HepG2 (cell line): Measurements from ENCODE around the gene SLC15A3. TPM values are rescaled to one million over a fixed set of nuclear protein-coding genes. Genes with fewer than 3 reads are reported as not detected.

Experiments
- ATAC-seq: fragments of 200-7000 bp; cut with Tn5 transposase; 3 replicates; pipeline ENCODE4 v1.9.1; 2020; ENCODE audit warnings: mild to moderate bottlenecking, moderate library complexity
- BruUV-seq: library from RNA; stranded (reverse); fragments of 400-500 nt; replicated peaks from 2 replicates; lab custom pipeline; 2021; lab: Mats Ljungman, UMichigan
- CTCF ChIA-PET: fragments of 300-600 bp; formaldehyde crosslinking; extraction: SDS; loops from one replicate; lab custom pipeline; 2021; ENCODE audit warnings: low total read pairs, inconsistent platforms, low intra/inter-chr PET ratio; lab: Yijun Ruan, JAX
- POLR2A ChIA-PET: fragments of 350-600 bp; sonication (Branson Sonifier 250); formaldehyde crosslinking; loops from one replicate; lab custom pipeline; 2020; ENCODE audit warnings: antibody characterized with exemption, inconsistent platforms; lab: Yijun Ruan, JAX
- DNase-seq: peaks from one replicate; pipeline ENCODE4 v3.0.0-alpha.2; 2015; ENCODE audit warnings: low spot score
- FAIRE-seq: peaks from 3 replicates; lab custom pipeline; 2011; peaks lifted over from hg19 to GRCh38; lab: Jason Lieb, UNC
- H2AFZ ChIP-seq: one replicate; pipeline ENCODE4 v1.6.1; 2011; ENCODE audit warnings: low read length, inconsistent platforms
- H3K27ac ChIP-seq: fragments of 300-600 bp; 3 replicates; pipeline ENCODE4 v1.8.0; 2011; ENCODE audit warnings: mixed run types, mild to moderate bottlenecking, mixed read lengths, low read length, inconsistent platforms; ENCODE audit not compliant: insufficient read depth; ENCODE audit errors: extremely low read length
- H3K27me3 ChIP-seq, 2 experiments: fragments of 200-600 bp in 1 of 2; 2 replicates in 1 of 2; 3 replicates in 1 of 2; pipeline versions ENCODE4 v1.6.0 to v1.8.0; 2011; ENCODE audit warnings: low read length in 2 of 2, mild to moderate bottlenecking in 2 of 2, moderate library complexity in 2 of 2, inconsistent platforms in 1 of 2; ENCODE audit not compliant: insufficient read depth in 2 of 2, control insufficient read depth in 1 of 2
- H3K36me3 ChIP-seq, 2 experiments: fragments of 200-600 bp in 1 of 2; replicated peaks in 1 of 2; 2 replicates in 1 of 2; 3 replicates in 1 of 2; pipeline versions ENCODE4 v1.5.1 to v1.8.0; 2011; ENCODE audit warnings: low read length in 2 of 2, inconsistent platforms in 1 of 2; ENCODE audit not compliant: insufficient read depth in 2 of 2, control insufficient read depth in 1 of 2
- H3K4me1 ChIP-seq: 2 replicates; pipeline ENCODE4 v1.5.1; 2012; ENCODE audit warnings: low read length, inconsistent platforms; ENCODE audit not compliant: insufficient read depth
- H3K4me2 ChIP-seq: 2 replicates; pipeline ENCODE4 v1.6.0; 2011; ENCODE audit warnings: low read depth, low read length, inconsistent platforms
- H3K4me3 ChIP-seq, 3 experiments: fragments of 200-600 bp in 1 of 3; sonication (generic), shearing (Covaris generic) in 1 of 3; replicated peaks in 1 of 3; 2 replicates each; pipeline ENCODE4 v1.5.1; 2011 to 2016; ENCODE audit warnings: low read length in 3 of 3, inconsistent platforms in 2 of 3, low read depth in 2 of 3, mild to moderate bottlenecking in 2 of 3, control low read depth in 1 of 3, mixed read lengths in 1 of 3; ENCODE audit not compliant: insufficient read depth in 1 of 3
- H3K79me2 ChIP-seq: one replicate; pipeline ENCODE4 v1.6.1; 2011; ENCODE audit warnings: low read length, inconsistent platforms; ENCODE audit not compliant: insufficient read depth
- H3K9ac ChIP-seq: 2 replicates; pipeline ENCODE4 v1.6.0; 2011; ENCODE audit warnings: mild to moderate bottlenecking, low read depth, low read length, inconsistent platforms; ENCODE audit not compliant: insufficient read depth
- H3K9me3 ChIP-seq: 2 replicates; pipeline ENCODE4 v1.5.1; 2012; ENCODE audit warnings: mild to moderate bottlenecking, low read length
- H4K20me1 ChIP-seq: 2 replicates; pipeline ENCODE4 v1.6.0; 2011; ENCODE audit warnings: inconsistent platforms, mild to moderate bottlenecking, low read length, moderate library complexity; ENCODE audit not compliant: insufficient read depth
- CCAR2 ChIP-seq: fragments of 200-400 bp; formaldehyde crosslinking; optimal IDR thresholded peaks from 2 replicates; pipeline ENCODE3; 2018; ENCODE audit warnings: low read depth, mild to moderate bottlenecking, low read length, moderate library complexity
- IRX3 ChIP-seq: sonication (generic); formaldehyde crosslinking; IDR thresholded peaks from 2 replicates; pipeline ENCODE4 v1.8.1; 2023; ENCODE audit warnings: mild to moderate bottlenecking, low read depth, missing genetic modification reagents, borderline replicate concordance
- KMT2B ChIP-seq: IDR thresholded peaks from 2 replicates; pipeline ENCODE4 v1.6.1; 2016; ENCODE audit warnings: missing genetic modification reagents, missing compliant biosample characterization
- MYPOP ChIP-seq: sonication (generic); formaldehyde crosslinking; IDR thresholded peaks from 2 replicates; pipeline ENCODE4 v1.8.1; 2023; ENCODE audit warnings: mild to moderate bottlenecking, moderate library complexity, missing genetic modification reagents
- NAIF1 ChIP-seq: sonication (generic); formaldehyde crosslinking; IDR thresholded peaks from 2 replicates; pipeline ENCODE4 v1.5.0; 2020; ENCODE audit warnings: mild to moderate bottlenecking, missing genetic modification reagents, borderline replicate concordance
- NFIB ChIP-seq: sonication (generic); formaldehyde crosslinking; IDR thresholded peaks from 2 replicates; pipeline ENCODE4 v1.9.0; 2021; ENCODE audit warnings: missing genetic modification reagents, mild to moderate bottlenecking, borderline replicate concordance
- NPAS2 ChIP-seq: sonication (generic); formaldehyde crosslinking; IDR thresholded peaks from 2 replicates; pipeline ENCODE4 v1.8.0; 2022; ENCODE audit warnings: mild to moderate bottlenecking, missing genetic modification reagents, borderline replicate concordance
- RBFOX2 ChIP-seq: fragments of 200-400 bp; formaldehyde crosslinking; IDR thresholded peaks from 2 replicates; pipeline ENCODE4 v1.6.1; 2017; ENCODE audit warnings: low read depth, mild to moderate bottlenecking, low read length
- SSRP1 ChIP-seq: IDR thresholded peaks from 2 replicates; pipeline ENCODE4 v1.6.1; 2016; ENCODE audit warnings: control low read depth
- UBTF ChIP-seq: sonication (generic); formaldehyde crosslinking; IDR thresholded peaks from 2 replicates; pipeline ENCODE4 v1.4.0; 2020; ENCODE audit warnings: mild to moderate bottlenecking, missing genetic modification reagents
- ZBTB14 ChIP-seq: sonication (generic); formaldehyde crosslinking; IDR thresholded peaks from 2 replicates; pipeline ENCODE4 v1.4.0; 2020; ENCODE audit warnings: missing genetic modification reagents
- ZFP62 ChIP-seq: sonication (generic); formaldehyde crosslinking; IDR thresholded peaks from 2 replicates; pipeline ENCODE4 v1.4.0; 2020; ENCODE audit warnings: missing genetic modification reagents
- ZNF235 ChIP-seq: sonication (generic); formaldehyde crosslinking; IDR thresholded peaks from 2 replicates; pipeline ENCODE4 v1.8.1; 2023; ENCODE audit warnings: mild to moderate bottlenecking, missing genetic modification reagents, borderline replicate concordance
- ZNF260 ChIP-seq: sonication (generic); formaldehyde crosslinking; IDR thresholded peaks from 2 replicates; pipeline ENCODE4 v1.4.0; 2020; ENCODE audit warnings: missing genetic modification reagents, low read depth, mild to moderate bottlenecking, borderline replicate concordance
- ZNF383 ChIP-seq: sonication (generic); formaldehyde crosslinking; IDR thresholded peaks from 2 replicates; pipeline ENCODE4 v1.4.0; 2020; ENCODE audit warnings: missing genetic modification reagents, mild to moderate bottlenecking, borderline replicate concordance
- ZNF589 ChIP-seq: sonication (generic); formaldehyde crosslinking; conservative IDR thresholded peaks from 2 replicates; pipeline ENCODE4 v1.8.0; 2022; ENCODE audit warnings: mild to moderate bottlenecking, moderate library complexity, missing genetic modification reagents
- ZNF704 ChIP-seq: sonication (generic); formaldehyde crosslinking; IDR thresholded peaks from 2 replicates; pipeline ENCODE4 v1.8.1; 2023; ENCODE audit warnings: mild to moderate bottlenecking, inconsistent platforms, moderate library complexity, missing genetic modification reagents, borderline replicate concordance
- ZSCAN29 ChIP-seq: sonication (generic); formaldehyde crosslinking; conservative IDR thresholded peaks from 2 replicates; pipeline ENCODE4 v1.4.0; 2020; ENCODE audit warnings: mild to moderate bottlenecking, missing genetic modification reagents
- WGBS: methylation state at CpG from one replicate; pipeline ENCODE4 v1.1.6; 2017; ENCODE audit warnings: low lambda C conversion rate; 5-methylcytosine and 5-hydroxymethylcytosine counted together
- in situ Hi-C: cut with HindIII; loops from 2 replicates; pipeline ENCODE4 v1.10.0; 2017; ENCODE audit warnings: low pct_unique_long_range_greater_than_20kb; ENCODE audit not compliant: extremely low pct_ligation_motif_present
- intact Hi-C: fragments of 100-400 bp; cut with micrococcal nuclease; formaldehyde crosslinking; loops from one replicate; pipeline ENCODE4 v1.10.0; 2022; ENCODE audit not compliant: unreplicated experiment
- polyA plus RNA-seq, 8 experiments: library from polyadenylated mRNA; depleted of rRNA in 3 of 8; stranded (reverse) in 7 of 8; unstranded in 1 of 8; fragments of >200 nt; fragmentation: Illumina TruSeq in 4 of 8; extraction: Trizol in 4 of 8; gene quantifications; 2 replicates each; pipeline versions ENCODE4 v1.2.1 to v1.2.3, GENCODE V29; 2011 to 2016; ENCODE audit warnings: low read depth in 4 of 8, missing spikeins in 1 of 8, mixed read lengths in 1 of 8; ENCODE audit not compliant: insufficient read depth in 1 of 8
- total RNA-seq, 5 experiments: library from RNA; depleted of rRNA; stranded (reverse); fragments of >200 nt; fragmentation: Illumina TruSeq; extraction: Trizol; gene quantifications; 2 replicates each; pipeline ENCODE4 v1.2.3, GENCODE V29; 2016; ENCODE audit warnings: low read depth in 1 of 5

The SLC15A3 gene
- total and polyA plus RNA-seq, 2 of the 13 experiments (the other 11 are each of a cell fraction or from before 2014, with no cell fraction given): 0.45 to 0.77 TPM

- FAIRE-seq: no peak
- intact Hi-C loops: no loop called here
- H2AFZ ChIP-seq: no peak within 1 kb of the TSS
- TF ChIP-seq ZNF704 (CRISPR knock-in tag) (no peak), IRX3 (CRISPR knock-in tag) (peak; percentile 81), ZSCAN29 (CRISPR knock-in tag) (0 out of 2 replicates have a peak, but pooled peaks have one; percentile 28), CCAR2 (no peak), KMT2B (CRISPR knock-in tag) (no peak), ZBTB14 (CRISPR knock-in tag) (no peak), NFIB (no peak), ZFP62 (CRISPR knock-in tag) (no peak), NPAS2 (no peak), ZNF383 (CRISPR knock-in tag) (no peak), RBFOX2 (peak; percentile 74), ZNF260 (no peak), UBTF (CRISPR knock-in tag) (no peak), MYPOP (CRISPR knock-in tag) (0 out of 2 replicates have a peak, but pooled peaks have one; percentile 46), ZNF235 (no peak), NAIF1 (CRISPR knock-in tag) (no peak), SSRP1 (CRISPR knock-in tag) (no peak), ZNF589 (CRISPR knock-in tag) (no peak)
Measured at GRCh38 chr11:60924110-60924905, 27.7 kb downstream of the SLC15A3 start, which contains the start of gene TMEM132A. TSS of gene TMEM132A (plus strand) at chr11:60924460. CDS start at chr11:60924634, 174 bp downstream.

More at GRCh38 chr11:60924110-60924905, 27.7 kb downstream of the SLC15A3 start, which contains the start of gene TMEM132A:
- Histone ChIP-seq H3K27me3 (no peaks in the 10 kb centered on the region; a peak in 1 of 5 replicates), H3K4me1 (peaks cover 24% of the 10 kb centered on the region), H3K4me3 (peak within 1 kb of the TSS; percentile 57 to 75 (median 73)), H3K9ac (peak within 1 kb of the TSS; percentile 56), H4K20me1 (no peaks in the 10 kb centered on the region), H3K4me2 (peak within 1 kb of the TSS; percentile 92), H3K9me3 (no peaks in the 10 kb centered on the region), H3K79me2 (no peaks in the 10 kb centered on the region), H3K36me3 (peaks cover 2 to 7% of the 10 kb centered on the region in 2 experiments; a peak in 4 of 5 replicates), H3K27ac (no peak within 1 kb of the TSS)
- WGBS: 3% methylated on average over 8 of the region's 69 CpGs
- in situ Hi-C loops: no loop called here
- ATAC-seq (peak; percentile 91), DNase-seq (peak; percentile 37)
- ChIA-PET POLR2A (interaction anchor here (1.1 kb wide), 3 partner anchors 9 to 19 kb away, joined by 3 to 7 read pairs (median 4); partner anchors contain the start of gene TMEM109), CTCF (no interaction called here)
- BruUV-seq: no TSS peak
